HTERT RPE-1 (cell line): ENCODE results near the gene HEXIM2.

Experiments used
- in situ Hi-C: fragments of 300-500 bp; cut with MboI; formaldehyde crosslinking; loops from 4 replicates; pipeline ENCODE4 v1.14.3; 2020; ENCODE audit warnings: low sequenced_read_pairs

Gene HEXIM2

GRCh38 chr17:45218895-45219661 lies 57.4 kb downstream of the HEXIM2 start:
- in situ Hi-C loops = no loop called here
